Stomach (tissue), 4 donors: ENCODE results near the gene SNTA1.

Experiments used
- POLR2A ChIP-seq, 4 donors: fragments of 450-650 bp; IDR thresholded peaks; one replicate each; pipeline ENCODE4 v1.6.1; 2016; ENCODE audit warnings: antibody characterized with exemption in 4 of 4, control low read depth in 2 of 4, mild to moderate bottlenecking in 1 of 4, moderate library complexity in 1 of 4
- POLR2AphosphoS5 ChIP-seq, 3 donors: sonication (generic); formaldehyde crosslinking; IDR thresholded peaks; one replicate each; pipeline ENCODE4 v1.6.1; 2016; ENCODE audit warnings: antibody characterized with exemption in 3 of 3
- TF ChIP-seq, protein P1 (sequence below), 7 experiments: fragments of 450-650 bp in 4 of 7; fragments of 200-600 bp in 3 of 7; sonication (generic) in 3 of 7; IDR thresholded peaks; one replicate each; pipeline ENCODE4 v1.5.1; 2016 to 2019; ENCODE audit warnings: antibody characterized with exemption in 7 of 7, control low read depth in 2 of 7, mild to moderate bottlenecking in 1 of 7

GRCh38 chr20:33362898-33363297 lies 80.7 kb downstream of the SNTA1 start:
- TF ChIP-seq, protein P1, sequence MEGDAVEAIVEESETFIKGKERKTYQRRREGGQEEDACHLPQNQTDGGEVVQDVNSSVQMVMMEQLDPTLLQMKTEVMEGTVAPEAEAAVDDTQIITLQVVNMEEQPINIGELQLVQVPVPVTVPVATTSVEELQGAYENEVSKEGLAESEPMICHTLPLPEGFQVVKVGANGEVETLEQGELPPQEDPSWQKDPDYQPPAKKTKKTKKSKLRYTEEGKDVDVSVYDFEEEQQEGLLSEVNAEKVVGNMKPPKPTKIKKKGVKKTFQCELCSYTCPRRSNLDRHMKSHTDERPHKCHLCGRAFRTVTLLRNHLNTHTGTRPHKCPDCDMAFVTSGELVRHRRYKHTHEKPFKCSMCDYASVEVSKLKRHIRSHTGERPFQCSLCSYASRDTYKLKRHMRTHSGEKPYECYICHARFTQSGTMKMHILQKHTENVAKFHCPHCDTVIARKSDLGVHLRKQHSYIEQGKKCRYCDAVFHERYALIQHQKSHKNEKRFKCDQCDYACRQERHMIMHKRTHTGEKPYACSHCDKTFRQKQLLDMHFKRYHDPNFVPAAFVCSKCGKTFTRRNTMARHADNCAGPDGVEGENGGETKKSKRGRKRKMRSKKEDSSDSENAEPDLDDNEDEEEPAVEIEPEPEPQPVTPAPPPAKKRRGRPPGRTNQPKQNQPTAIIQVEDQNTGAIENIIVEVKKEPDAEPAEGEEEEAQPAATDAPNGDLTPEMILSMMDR (IDR thresholded peaks at IDR 0.05) = no peak
- TF ChIP-seq POLR2A (IDR thresholded peaks at IDR 0.05) = no peak
- no peak for TF ChIP-seq POLR2AphosphoS5 (IDR thresholded peaks at IDR 0.05)
